HepG2 (cell line): ENCODE measurements around the gene ALDH1A1. TPM values are rescaled to one million over a fixed set of nuclear protein-coding genes. Genes with fewer than 3 reads are reported as not detected.

ENCODE experiments used
- ATAC-seq: fragments of 200-7000 bp; cut with Tn5 transposase; 3 replicates; pipeline ENCODE4 v1.9.1; 2020; ENCODE audit warnings: mild to moderate bottlenecking, moderate library complexity
- BruUV-seq: library from RNA; stranded (reverse); fragments of 400-500 nt; replicated peaks from 2 replicates; lab custom pipeline; 2021; lab: Mats Ljungman, UMichigan
- CTCF ChIA-PET: fragments of 300-600 bp; formaldehyde crosslinking; extraction: SDS; loops from one replicate; lab custom pipeline; 2021; ENCODE audit warnings: low total read pairs, inconsistent platforms, low intra/inter-chr PET ratio; lab: Yijun Ruan, JAX
- POLR2A ChIA-PET: fragments of 350-600 bp; sonication (Branson Sonifier 250); formaldehyde crosslinking; loops from one replicate; lab custom pipeline; 2020; ENCODE audit warnings: antibody characterized with exemption, inconsistent platforms; lab: Yijun Ruan, JAX
- DNase-seq: peaks from one replicate; pipeline ENCODE4 v3.0.0-alpha.2; 2015; ENCODE audit warnings: low spot score
- FAIRE-seq: peaks from 3 replicates; lab custom pipeline; 2011; peaks lifted over from hg19 to GRCh38; lab: Jason Lieb, UNC
- H2AFZ ChIP-seq: one replicate; pipeline ENCODE4 v1.6.1; 2011; ENCODE audit warnings: low read length, inconsistent platforms
- H3K27ac ChIP-seq: fragments of 300-600 bp; 3 replicates; pipeline ENCODE4 v1.8.0; 2011; ENCODE audit warnings: mixed run types, mild to moderate bottlenecking, mixed read lengths, low read length, inconsistent platforms; ENCODE audit not compliant: insufficient read depth; ENCODE audit errors: extremely low read length
- H3K27me3 ChIP-seq, 2 experiments: fragments of 200-600 bp in 1 of 2; 2 replicates in 1 of 2; 3 replicates in 1 of 2; pipeline versions ENCODE4 v1.6.0 to v1.8.0; 2011; ENCODE audit warnings: low read length in 2 of 2, mild to moderate bottlenecking in 2 of 2, moderate library complexity in 2 of 2, inconsistent platforms in 1 of 2; ENCODE audit not compliant: insufficient read depth in 2 of 2, control insufficient read depth in 1 of 2
- H3K36me3 ChIP-seq, 2 experiments: fragments of 200-600 bp in 1 of 2; replicated peaks in 1 of 2; 2 replicates in 1 of 2; 3 replicates in 1 of 2; pipeline versions ENCODE4 v1.5.1 to v1.8.0; 2011; ENCODE audit warnings: low read length in 2 of 2, inconsistent platforms in 1 of 2; ENCODE audit not compliant: insufficient read depth in 2 of 2, control insufficient read depth in 1 of 2
- H3K4me1 ChIP-seq: 2 replicates; pipeline ENCODE4 v1.5.1; 2012; ENCODE audit warnings: low read length, inconsistent platforms; ENCODE audit not compliant: insufficient read depth
- H3K4me2 ChIP-seq: 2 replicates; pipeline ENCODE4 v1.6.0; 2011; ENCODE audit warnings: low read depth, low read length, inconsistent platforms
- H3K4me3 ChIP-seq, 3 experiments: fragments of 200-600 bp in 1 of 3; sonication (generic), shearing (Covaris generic) in 1 of 3; replicated peaks in 1 of 3; 2 replicates each; pipeline ENCODE4 v1.5.1; 2011 to 2016; ENCODE audit warnings: low read length in 3 of 3, inconsistent platforms in 2 of 3, low read depth in 2 of 3, mild to moderate bottlenecking in 2 of 3, control low read depth in 1 of 3, mixed read lengths in 1 of 3; ENCODE audit not compliant: insufficient read depth in 1 of 3
- H3K79me2 ChIP-seq: one replicate; pipeline ENCODE4 v1.6.1; 2011; ENCODE audit warnings: low read length, inconsistent platforms; ENCODE audit not compliant: insufficient read depth
- H3K9ac ChIP-seq: 2 replicates; pipeline ENCODE4 v1.6.0; 2011; ENCODE audit warnings: mild to moderate bottlenecking, low read depth, low read length, inconsistent platforms; ENCODE audit not compliant: insufficient read depth
- H3K9me3 ChIP-seq: 2 replicates; pipeline ENCODE4 v1.5.1; 2012; ENCODE audit warnings: mild to moderate bottlenecking, low read length
- H4K20me1 ChIP-seq: 2 replicates; pipeline ENCODE4 v1.6.0; 2011; ENCODE audit warnings: inconsistent platforms, mild to moderate bottlenecking, low read length, moderate library complexity; ENCODE audit not compliant: insufficient read depth
- FOSL1 ChIP-seq: sonication (generic); formaldehyde crosslinking; IDR thresholded peaks from 2 replicates; pipeline ENCODE4 v1.9.0; 2021; ENCODE audit warnings: missing genetic modification reagents, borderline replicate concordance
- GFI1 ChIP-seq: sonication (generic); formaldehyde crosslinking; IDR thresholded peaks from 2 replicates; pipeline ENCODE4 v1.5.0; 2020; ENCODE audit warnings: missing genetic modification reagents, mild to moderate bottlenecking, borderline replicate concordance
- HMG20B ChIP-seq: conservative IDR thresholded peaks from 2 replicates; pipeline ENCODE4 v1.6.1; 2016; ENCODE audit warnings: missing genetic modification reagents, missing compliant biosample characterization
- HNF4A ChIP-seq: sonication (generic); formaldehyde crosslinking; IDR thresholded peaks from 2 replicates; pipeline ENCODE4 v1.4.0; 2020; ENCODE audit warnings: missing genetic modification reagents
- NFIC ChIP-seq: IDR thresholded peaks from 2 replicates; pipeline ENCODE4 v1.6.1; 2012; ENCODE audit warnings: mild to moderate bottlenecking, low read length, inconsistent platforms
- PTBP1 ChIP-seq: fragments of 200-400 bp; formaldehyde crosslinking; IDR thresholded peaks from 2 replicates; pipeline ENCODE4 v1.6.1; 2018; ENCODE audit warnings: low read length, low read depth; ENCODE audit not compliant: poor library complexity, severe bottlenecking
- RBM22 ChIP-seq: fragments of 200-400 bp; formaldehyde crosslinking; optimal IDR thresholded peaks from 2 replicates; pipeline ENCODE3; 2017; ENCODE audit warnings: mild to moderate bottlenecking, low read length, moderate library complexity
- TMF1 ChIP-seq: sonication (generic); formaldehyde crosslinking; IDR thresholded peaks from 2 replicates; pipeline ENCODE4 v1.8.1; 2022; ENCODE audit warnings: low read depth, missing genetic modification reagents
- ZKSCAN8 ChIP-seq: IDR thresholded peaks from 2 replicates; pipeline ENCODE4 v1.6.1; 2016; ENCODE audit warnings: borderline replicate concordance, missing genetic modification reagents, missing compliant biosample characterization
- ZMYM4 ChIP-seq: sonication (generic); formaldehyde crosslinking; IDR thresholded peaks from 2 replicates; pipeline ENCODE4 v1.8.1; 2023; ENCODE audit warnings: mild to moderate bottlenecking, missing genetic modification reagents
- WGBS: methylation state at CpG from one replicate; pipeline ENCODE4 v1.1.6; 2017; ENCODE audit warnings: low lambda C conversion rate; 5-methylcytosine and 5-hydroxymethylcytosine counted together
- in situ Hi-C: cut with HindIII; loops from 2 replicates; pipeline ENCODE4 v1.10.0; 2017; ENCODE audit warnings: low pct_unique_long_range_greater_than_20kb; ENCODE audit not compliant: extremely low pct_ligation_motif_present
- intact Hi-C: fragments of 100-400 bp; cut with micrococcal nuclease; formaldehyde crosslinking; loops from one replicate; pipeline ENCODE4 v1.10.0; 2022; ENCODE audit not compliant: unreplicated experiment
- polyA plus RNA-seq, 8 experiments: library from polyadenylated mRNA; depleted of rRNA in 3 of 8; stranded (reverse) in 7 of 8; unstranded in 1 of 8; fragments of >200 nt; fragmentation: Illumina TruSeq in 4 of 8; extraction: Trizol in 4 of 8; gene quantifications; 2 replicates each; pipeline versions ENCODE4 v1.2.1 to v1.2.3, GENCODE V29; 2011 to 2016; ENCODE audit warnings: low read depth in 4 of 8, missing spikeins in 1 of 8, mixed read lengths in 1 of 8; ENCODE audit not compliant: insufficient read depth in 1 of 8
- total RNA-seq, 5 experiments: library from RNA; depleted of rRNA; stranded (reverse); fragments of >200 nt; fragmentation: Illumina TruSeq; extraction: Trizol; gene quantifications; 2 replicates each; pipeline ENCODE4 v1.2.3, GENCODE V29; 2016; ENCODE audit warnings: low read depth in 1 of 5
- TF ChIP-seq, protein P1 (sequence below): sonication (generic); formaldehyde crosslinking; IDR thresholded peaks from 2 replicates; pipeline ENCODE4 v1.4.0; 2020; ENCODE audit warnings: missing genetic modification reagents, borderline replicate concordance
- TF ChIP-seq, protein P2 (sequence below): IDR thresholded peaks from 2 replicates; pipeline ENCODE4 v1.6.1; 2016
- TF ChIP-seq, protein P3 (sequence below): IDR thresholded peaks from 2 replicates; pipeline ENCODE4 v1.6.1; 2016; ENCODE audit warnings: mild to moderate bottlenecking

ALDH1A1 gene
- total and polyA plus RNA-seq, 2 of the 13 experiments (the other 11 are each of a cell fraction or from before 2014, with no cell fraction given): 88.2 to 439 TPM

DNA sequence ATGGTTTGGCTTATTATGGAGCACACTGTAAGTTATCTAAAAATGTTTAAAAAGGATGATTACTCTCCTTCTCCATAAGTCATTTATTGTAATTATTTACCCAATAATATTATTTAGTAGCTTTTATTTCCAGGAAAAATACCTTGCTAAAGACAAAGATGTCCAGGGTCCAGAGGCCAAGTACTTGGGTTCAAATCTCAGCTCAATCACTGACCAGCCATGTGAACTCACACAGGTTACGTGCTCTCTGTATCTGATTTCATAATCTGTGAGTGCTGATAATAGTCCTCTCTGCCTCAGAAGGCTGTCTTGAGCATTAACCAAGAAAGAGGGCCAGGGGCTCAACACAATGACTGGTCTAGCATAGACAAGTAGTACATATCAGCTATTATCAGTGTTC lies 27.0 kb downstream of the ALDH1A1 start:
- DNase-seq (no peak), FAIRE-seq (no peak)
- H3K27ac ChIP-seq: peak overlapping the region; percentile 36

DNA sequence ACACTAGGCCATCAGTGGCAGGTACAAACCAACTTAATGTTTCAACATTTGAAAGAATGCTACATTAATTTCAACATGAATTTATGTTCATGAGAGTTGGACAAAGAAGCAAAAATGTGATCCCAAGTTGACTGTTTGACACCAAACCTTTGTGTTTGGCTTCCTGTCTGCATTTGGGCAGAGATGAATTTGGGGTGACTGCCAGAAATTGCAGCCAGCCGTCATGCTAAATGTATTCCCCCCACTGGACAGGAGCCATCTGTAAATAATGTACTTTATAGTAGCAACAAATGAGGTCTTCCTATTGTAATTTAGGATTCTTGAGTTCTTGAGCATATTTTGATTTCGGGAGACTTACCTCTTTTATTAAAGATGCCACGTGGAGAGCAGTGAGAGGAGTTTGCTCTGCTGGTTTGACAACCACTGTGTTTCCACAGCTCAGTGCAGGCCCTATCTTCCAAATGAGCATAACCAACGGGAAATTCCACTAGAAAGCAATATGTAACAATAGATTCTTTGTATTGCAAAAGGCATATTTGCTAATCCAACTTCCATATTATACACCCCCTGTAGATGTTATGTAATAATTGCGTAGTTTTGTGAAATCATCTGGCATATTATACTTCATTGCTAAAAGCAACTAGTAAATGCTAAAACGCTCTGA lies 27.6 kb downstream of the ALDH1A1 start:
- CTCF ChIA-PET: no interaction called here
- H3K27ac ChIP-seq: peak overlapping the region; percentile 36
- no peak overlapping the region for H3K4me2 ChIP-seq
- DNase-seq (peak; percentile 79), ATAC-seq (peak; percentile 83), FAIRE-seq (peak; percentile 37)
- in situ Hi-C loops (no loop called here), intact Hi-C loops (loop anchor here (1.0 to 5.0 kb wide), 3 partner anchors 68 to 98 kb away; no protein-coding TSS in a partner anchor)
- no peak overlapping the region for H3K4me3 ChIP-seq
- 63% methylated on average over 6 of the region's 6 CpGs for WGBS
- H3K79me2 ChIP-seq: no peaks in the 10 kb centered on the region
- H3K9ac ChIP-seq: no peak overlapping the region
- no peaks in the 10 kb centered on the region for H3K9me3 ChIP-seq
- BruUV-seq: no TSS peak
- no peaks in the 10 kb centered on the region for H4K20me1 ChIP-seq
- H3K27me3 ChIP-seq: no peaks in the 10 kb centered on the region
- H2AFZ ChIP-seq: no peak overlapping the region
- peaks cover 13 to 81% of the 10 kb centered on the region in 2 experiments for H3K36me3 ChIP-seq
- H3K4me1 ChIP-seq: peaks cover 20% of the 10 kb centered on the region
- POLR2A ChIA-PET: interaction anchor here (2.0 to 2.5 kb wide), 2 partner anchors 23 to 67 kb away, joined by 4 to 16 read pairs; no protein-coding TSS in a partner anchor
- TF ChIP-seq, protein P1, sequence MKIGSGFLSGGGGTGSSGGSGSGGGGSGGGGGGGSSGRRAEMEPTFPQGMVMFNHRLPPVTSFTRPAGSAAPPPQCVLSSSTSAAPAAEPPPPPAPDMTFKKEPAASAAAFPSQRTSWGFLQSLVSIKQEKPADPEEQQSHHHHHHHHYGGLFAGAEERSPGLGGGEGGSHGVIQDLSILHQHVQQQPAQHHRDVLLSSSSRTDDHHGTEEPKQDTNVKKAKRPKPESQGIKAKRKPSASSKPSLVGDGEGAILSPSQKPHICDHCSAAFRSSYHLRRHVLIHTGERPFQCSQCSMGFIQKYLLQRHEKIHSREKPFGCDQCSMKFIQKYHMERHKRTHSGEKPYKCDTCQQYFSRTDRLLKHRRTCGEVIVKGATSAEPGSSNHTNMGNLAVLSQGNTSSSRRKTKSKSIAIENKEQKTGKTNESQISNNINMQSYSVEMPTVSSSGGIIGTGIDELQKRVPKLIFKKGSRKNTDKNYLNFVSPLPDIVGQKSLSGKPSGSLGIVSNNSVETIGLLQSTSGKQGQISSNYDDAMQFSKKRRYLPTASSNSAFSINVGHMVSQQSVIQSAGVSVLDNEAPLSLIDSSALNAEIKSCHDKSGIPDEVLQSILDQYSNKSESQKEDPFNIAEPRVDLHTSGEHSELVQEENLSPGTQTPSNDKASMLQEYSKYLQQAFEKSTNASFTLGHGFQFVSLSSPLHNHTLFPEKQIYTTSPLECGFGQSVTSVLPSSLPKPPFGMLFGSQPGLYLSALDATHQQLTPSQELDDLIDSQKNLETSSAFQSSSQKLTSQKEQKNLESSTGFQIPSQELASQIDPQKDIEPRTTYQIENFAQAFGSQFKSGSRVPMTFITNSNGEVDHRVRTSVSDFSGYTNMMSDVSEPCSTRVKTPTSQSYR (CRISPR knock-in tag): no peak
- TF ChIP-seq ZKSCAN8 (CRISPR knock-in tag): no peak
- TF ChIP-seq, protein P2, sequence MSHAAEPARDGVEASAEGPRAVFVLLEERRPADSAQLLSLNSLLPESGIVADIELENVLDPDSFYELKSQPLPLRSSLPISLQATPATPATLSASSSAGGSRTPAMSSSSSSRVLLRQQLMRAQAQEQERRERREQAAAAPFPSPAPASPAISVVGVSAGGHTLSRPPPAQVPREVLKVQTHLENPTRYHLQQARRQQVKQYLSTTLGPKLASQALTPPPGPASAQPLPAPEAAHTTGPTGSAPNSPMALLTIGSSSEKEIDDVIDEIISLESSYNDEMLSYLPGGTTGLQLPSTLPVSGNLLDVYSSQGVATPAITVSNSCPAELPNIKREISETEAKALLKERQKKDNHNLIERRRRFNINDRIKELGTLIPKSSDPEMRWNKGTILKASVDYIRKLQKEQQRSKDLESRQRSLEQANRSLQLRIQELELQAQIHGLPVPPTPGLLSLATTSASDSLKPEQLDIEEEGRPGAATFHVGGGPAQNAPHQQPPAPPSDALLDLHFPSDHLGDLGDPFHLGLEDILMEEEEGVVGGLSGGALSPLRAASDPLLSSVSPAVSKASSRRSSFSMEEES (CRISPR knock-in tag): no peak
- TF ChIP-seq, protein P3, sequence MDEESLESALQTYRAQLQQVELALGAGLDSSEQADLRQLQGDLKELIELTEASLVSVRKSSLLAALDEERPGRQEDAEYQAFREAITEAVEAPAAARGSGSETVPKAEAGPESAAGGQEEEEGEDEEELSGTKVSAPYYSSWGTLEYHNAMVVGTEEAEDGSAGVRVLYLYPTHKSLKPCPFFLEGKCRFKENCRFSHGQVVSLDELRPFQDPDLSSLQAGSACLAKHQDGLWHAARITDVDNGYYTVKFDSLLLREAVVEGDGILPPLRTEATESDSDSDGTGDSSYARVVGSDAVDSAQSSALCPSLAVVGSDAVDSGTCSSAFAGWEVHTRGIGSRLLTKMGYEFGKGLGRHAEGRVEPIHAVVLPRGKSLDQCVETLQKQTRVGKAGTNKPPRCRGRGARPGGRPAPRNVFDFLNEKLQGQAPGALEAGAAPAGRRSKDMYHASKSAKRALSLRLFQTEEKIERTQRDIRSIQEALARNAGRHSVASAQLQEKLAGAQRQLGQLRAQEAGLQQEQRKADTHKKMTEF (CRISPR knock-in tag): peak; percentile 29; the same call in 1 of the 2 replicates

More for the DNA sequence above, 27.0 kb downstream of the ALDH1A1 start:
- Histone ChIP-seq H3K9me3 (no peaks in the 10 kb centered on the region), H4K20me1 (no peaks in the 10 kb centered on the region), H3K27me3 (no peaks in the 10 kb centered on the region), H3K36me3 (peaks cover 16 to 82% of the 10 kb centered on the region in 2 experiments), H3K4me1 (peaks cover 20% of the 10 kb centered on the region), H3K79me2 (no peaks in the 10 kb centered on the region), H3K9ac (no peak overlapping the region), H2AFZ (no peak overlapping the region), H3K4me3 (no peak overlapping the region), H3K4me2 (no peak overlapping the region)
- no peak for TF ChIP-seq FOSL1
- peak; percentile 66 for TF ChIP-seq HNF4A
- TF ChIP-seq NFIC: 0 out of 2 replicates have a peak, but pooled peaks have one; percentile 18
- peak; percentile 93 for TF ChIP-seq GFI1 (CRISPR knock-in tag)
- TF ChIP-seq ZMYM4: 0 out of 2 replicates have a peak, but pooled peaks have one; percentile 4
- TF ChIP-seq RBM22: peak; percentile 57
- 0 out of 2 replicates have a peak, but pooled peaks have one; percentile 31 for TF ChIP-seq HMG20B (CRISPR knock-in tag)
- no peak for TF ChIP-seq PTBP1
- no peak for TF ChIP-seq TMF1
- in situ Hi-C loops: no loop called here
- peak; percentile 24; the same call in 1 of the 3 replicates for ATAC-seq
- TSS peak; percentile 1 for BruUV-seq
- 88% methylated on average over 1 of the region's 1 CpG for WGBS
- intact Hi-C loops: loop anchor here (1.0 to 5.0 kb wide), 4 partner anchors 19 to 97 kb away; no protein-coding TSS in a partner anchor
- ChIA-PET CTCF (no interaction called here), POLR2A (interaction anchor here (2.0 to 2.5 kb wide), 2 partner anchors 22 to 68 kb away, joined by 4 to 16 read pairs; no protein-coding TSS in a partner anchor)
